Bronchial epithelial cell (primary cell): ENCODE data around the gene CYCS. TPM values are rescaled to one million over a fixed set of nuclear protein-coding genes. Genes with fewer than 3 reads are reported as not detected.

Experiments used
- DNase-seq: peaks from one replicate; pipeline ENCODE4 v3.0.0-alpha.2; 2010; ENCODE audit warnings: low read depth
- FAIRE-seq: peaks from 2 replicates; lab custom pipeline; 2011; peaks lifted over from hg19 to GRCh38; lab: Jason Lieb, UNC
- H3K27me3 ChIP-seq: 2 replicates; pipeline ENCODE4 v1.5.1; 2011; ENCODE audit warnings: low read length; ENCODE audit not compliant: control insufficient read depth, insufficient read depth
- H3K36me3 ChIP-seq: 2 replicates; pipeline ENCODE4 v1.5.1; 2011; ENCODE audit warnings: low read length; ENCODE audit not compliant: control insufficient read depth, insufficient read depth
- H3K4me3 ChIP-seq: 2 replicates; pipeline ENCODE4 v1.5.1; 2011; ENCODE audit warnings: mild to moderate bottlenecking, low read depth, low read length, control low read depth
- CTCF ChIP-seq: IDR thresholded peaks from 2 replicates; pipeline ENCODE4 v1.5.1; 2011; ENCODE audit warnings: mild to moderate bottlenecking, moderate library complexity, low read length, control low read depth, inconsistent platforms; ENCODE audit not compliant: insufficient read depth, severe bottlenecking
- total RNA-seq: library from RNA; depleted of rRNA; stranded (reverse); fragments of >200 nt; gene quantifications from 2 replicates; pipeline ENCODE4 v1.2.1, GENCODE V29; 2014

Gene CYCS
- total RNA-seq: 45.3 and 80.0 TPM in 2 replicates

DNA sequence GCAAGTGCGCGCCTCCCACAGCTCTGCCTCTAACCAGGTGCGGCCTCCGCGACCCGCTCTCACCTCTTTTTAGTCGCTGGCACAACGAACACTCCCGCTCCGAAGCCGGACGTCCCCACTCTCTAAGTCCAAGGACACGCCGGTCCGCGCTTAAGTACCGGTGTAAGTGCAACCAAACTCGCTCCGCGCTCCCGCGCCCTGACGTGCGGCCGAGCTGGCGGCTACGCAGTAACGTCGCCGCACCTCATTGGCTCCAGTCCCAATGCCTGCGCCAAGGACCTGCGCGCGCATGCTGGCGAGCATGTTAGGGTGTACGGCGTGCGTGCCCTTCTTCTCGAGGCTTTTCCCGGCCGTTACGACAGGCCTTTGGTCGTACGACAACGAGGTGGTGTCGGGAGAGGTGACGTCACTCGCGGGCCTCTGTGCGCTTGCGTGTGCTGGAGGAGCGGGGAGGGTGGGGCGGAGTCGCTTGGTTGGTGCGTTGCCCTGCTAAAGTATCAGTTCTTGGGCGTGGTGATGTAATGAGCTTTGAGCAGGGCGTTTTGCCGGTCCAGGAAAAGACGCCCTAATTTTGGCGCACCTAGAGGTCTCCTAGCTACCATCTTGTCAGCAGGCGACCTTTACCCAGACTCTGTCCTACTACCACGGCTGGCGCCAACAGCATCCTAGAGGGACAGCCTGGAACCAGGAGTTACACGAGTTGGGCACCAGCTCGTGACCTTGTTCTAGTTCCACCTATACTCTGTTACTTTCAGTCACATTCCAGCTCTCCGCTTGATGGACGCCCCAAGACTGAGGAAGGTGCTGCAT lies at the start of gene CYCS:
Gene CYCS (minus strand): TSS at position 124 of the 810 bp plus-strand sequence. CDS start 1,141 bp downstream, outside the sequence.
- Histone ChIP-seq H3K4me3 (peak within 1 kb of the TSS; percentile 84), H3K27me3 (no peaks in the 10 kb centered on the region), H3K36me3 (peaks cover 5% of the 10 kb centered on the region)
- FAIRE-seq: no peak
- TF ChIP-seq CTCF: no peak
- DNase-seq: peak; percentile 99

DNA sequence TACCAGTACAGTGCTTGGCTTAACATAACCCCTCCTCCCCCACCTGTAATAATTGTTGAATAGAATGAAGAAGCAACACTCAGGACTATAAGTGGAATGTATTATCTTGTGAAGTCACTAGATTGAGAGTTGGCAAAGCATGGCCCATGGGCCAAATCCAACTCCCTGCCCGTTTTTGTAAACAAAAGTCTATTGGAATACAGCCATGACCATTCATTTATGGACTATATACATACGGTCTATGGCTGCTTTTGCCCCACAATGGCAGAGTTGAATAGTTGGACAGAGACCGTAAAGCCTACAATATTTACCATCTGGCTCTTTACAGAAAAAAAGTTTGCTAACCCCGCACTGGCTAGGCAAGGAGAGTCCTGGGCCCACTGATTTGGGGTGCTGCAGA lies 48.1 kb upstream of the CYCS start:
- Histone ChIP-seq H3K4me3 (no peak overlapping the region), H3K36me3 (no peaks in the 10 kb centered on the region), H3K27me3 (no peaks in the 10 kb centered on the region)
- no peak for TF ChIP-seq CTCF
- no peak for DNase-seq
- FAIRE-seq: no peak

DNA sequence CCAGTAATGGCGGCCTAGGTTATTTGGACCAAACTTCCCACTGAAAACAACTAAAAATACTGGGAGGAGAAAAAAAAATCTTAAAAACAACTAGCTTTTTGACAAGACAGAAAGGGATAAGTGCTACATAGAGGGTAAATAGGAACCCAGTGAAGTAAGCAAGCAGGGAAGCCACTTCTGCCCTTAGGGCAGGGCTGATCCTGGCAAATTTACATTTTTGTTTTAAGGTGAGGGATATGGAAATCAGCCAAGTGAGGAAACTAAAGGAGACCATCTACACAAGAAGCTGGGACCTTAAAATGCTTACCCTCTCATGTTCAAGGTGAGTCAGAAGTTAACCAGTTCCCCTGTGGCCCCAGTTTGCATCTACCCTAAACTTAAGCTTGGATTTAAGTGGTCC lies 46.5 kb upstream of the CYCS start:
- FAIRE-seq (no peak), DNase-seq (no peak)
- H3K27me3 ChIP-seq: no peaks in the 10 kb centered on the region
- no peak overlapping the region for H3K4me3 ChIP-seq
- H3K36me3 ChIP-seq: no peaks in the 10 kb centered on the region
- TF ChIP-seq CTCF: no peak

- Histone ChIP-seq H3K27me3 (no peaks in the 10 kb centered on the region), H3K4me3 (no peak overlapping the region), H3K36me3 (no peaks in the 10 kb centered on the region)
- DNase-seq (no peak), FAIRE-seq (no peak)
- TF ChIP-seq CTCF: no peak
Observed at GRCh38 chr7:25171071-25171470, 46.0 kb upstream of the CYCS start.

GRCh38 chr7:25169683-25170082 lies 44.6 kb upstream of the CYCS start:
- Histone ChIP-seq H3K27me3 (no peaks in the 10 kb centered on the region), H3K36me3 (no peaks in the 10 kb centered on the region), H3K4me3 (no peak overlapping the region)
- FAIRE-seq (no peak), DNase-seq (no peak)
- TF ChIP-seq CTCF: no peak
